ENCODE results near the gene RAB23.

Gene RAB23

GRCh38 chr6:57255451-57256169, 33.5 kb upstream of the RAB23 start:
- no peak overlapping the region for H3K4me3 ChIP-seq (ENCODE audit: low read length)
- TF ChIP-seq CTCF (IDR thresholded peaks at IDR 0.05; ENCODE audit: insufficient read depth, low read depth, low read length, missing control alignments) = no peak
- no peak for DNase-seq (ENCODE audit: low read depth)

DNA sequence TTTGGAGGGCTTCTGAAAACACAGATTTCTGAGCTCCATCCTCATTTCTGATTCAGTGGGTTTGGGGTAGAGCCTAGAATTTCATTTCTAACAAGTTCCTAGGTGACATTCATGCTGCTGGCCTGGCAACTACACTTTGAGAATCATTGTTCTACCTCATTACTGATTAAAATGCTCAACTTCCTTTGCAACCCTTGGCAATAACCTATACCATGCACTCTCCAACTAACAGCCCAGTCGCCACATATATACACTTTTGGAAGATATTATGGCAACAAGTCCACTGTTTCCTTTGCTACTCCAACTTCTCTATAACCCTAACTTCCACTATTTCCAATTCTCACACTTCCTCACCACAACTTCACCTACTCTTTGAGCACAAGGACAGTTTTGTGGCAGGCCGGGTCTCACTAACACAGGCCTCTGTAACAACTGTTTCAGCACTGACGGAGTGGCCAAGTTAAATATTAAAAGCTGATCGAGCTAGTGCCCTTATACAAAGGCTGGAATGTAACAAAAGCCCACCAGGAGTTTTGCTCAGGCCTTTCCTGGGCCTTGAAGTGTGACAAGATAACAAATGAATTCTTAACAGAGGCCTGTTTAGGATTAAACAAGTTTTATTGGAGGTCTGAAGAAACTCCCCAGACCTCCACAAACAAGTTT, 32.1 kb upstream of the RAB23 start:
- DNase-seq (ENCODE audit: low read depth) = no peak
- no peak for TF ChIP-seq CTCF (IDR thresholded peaks at IDR 0.05; ENCODE audit: insufficient read depth, low read depth, low read length, missing control alignments)
- H3K4me3 ChIP-seq (ENCODE audit: low read length) = no peak overlapping the region

DNA sequence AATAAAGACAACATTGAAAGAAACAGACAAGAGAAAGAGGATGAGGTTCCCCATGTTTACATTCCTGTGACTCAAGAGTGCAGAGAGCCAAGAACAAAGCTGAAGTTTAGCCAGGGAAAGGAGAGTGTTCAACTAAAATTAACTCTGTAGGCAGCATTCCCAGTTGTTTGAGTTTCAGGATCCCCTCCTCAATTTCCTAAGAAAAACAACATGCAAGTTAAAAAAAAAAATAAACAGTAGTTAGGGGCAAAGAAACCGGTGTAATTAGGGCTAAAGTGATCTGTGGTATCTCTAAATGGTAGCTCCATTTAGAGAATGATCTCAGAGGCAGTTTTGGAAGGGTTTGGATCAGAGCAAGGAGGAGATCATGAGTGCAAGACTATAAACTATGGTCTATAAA, 30.9 kb upstream of the RAB23 start:
- DNase-seq (ENCODE audit: low read depth) = peak; percentile 16
- H3K4me3 ChIP-seq (ENCODE audit: low read length) = no peak overlapping the region
- TF ChIP-seq CTCF (IDR thresholded peaks at IDR 0.05; ENCODE audit: insufficient read depth, low read depth, low read length, missing control alignments) = no peak

DNA sequence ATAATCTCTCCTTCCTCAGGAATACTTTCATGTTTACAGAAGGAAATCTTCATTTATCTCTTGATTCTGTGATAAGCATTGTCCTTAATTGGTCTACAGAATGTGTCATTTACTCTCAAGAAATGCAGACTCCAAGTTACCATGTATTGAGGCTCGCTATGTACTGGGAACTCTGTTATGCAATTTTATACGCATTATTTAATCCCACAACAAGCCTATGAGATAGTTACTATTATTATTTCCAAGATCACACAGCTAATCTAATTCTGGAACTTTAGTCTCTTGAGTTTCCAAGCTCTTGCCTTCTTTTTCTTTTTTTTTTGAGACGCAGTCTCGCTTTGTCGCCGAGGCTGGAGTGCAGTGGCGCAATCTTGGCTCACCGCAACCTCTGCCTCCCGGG, 30.0 kb upstream of the RAB23 start:
- TF ChIP-seq CTCF (IDR thresholded peaks at IDR 0.05; ENCODE audit: insufficient read depth, low read depth, low read length, missing control alignments) = no peak
- no peak overlapping the region for H3K4me3 ChIP-seq (ENCODE audit: low read length)
- no peak for DNase-seq (ENCODE audit: low read depth)

- no peak overlapping the region for H3K4me3 ChIP-seq (ENCODE audit: low read length)
- DNase-seq (ENCODE audit: low read depth) = no peak
- TF ChIP-seq CTCF (IDR thresholded peaks at IDR 0.05; ENCODE audit: insufficient read depth, low read depth, low read length, missing control alignments) = no peak
Observed at GRCh38 chr6:57250348-57250747, 28.2 kb upstream of the RAB23 start.

DNA sequence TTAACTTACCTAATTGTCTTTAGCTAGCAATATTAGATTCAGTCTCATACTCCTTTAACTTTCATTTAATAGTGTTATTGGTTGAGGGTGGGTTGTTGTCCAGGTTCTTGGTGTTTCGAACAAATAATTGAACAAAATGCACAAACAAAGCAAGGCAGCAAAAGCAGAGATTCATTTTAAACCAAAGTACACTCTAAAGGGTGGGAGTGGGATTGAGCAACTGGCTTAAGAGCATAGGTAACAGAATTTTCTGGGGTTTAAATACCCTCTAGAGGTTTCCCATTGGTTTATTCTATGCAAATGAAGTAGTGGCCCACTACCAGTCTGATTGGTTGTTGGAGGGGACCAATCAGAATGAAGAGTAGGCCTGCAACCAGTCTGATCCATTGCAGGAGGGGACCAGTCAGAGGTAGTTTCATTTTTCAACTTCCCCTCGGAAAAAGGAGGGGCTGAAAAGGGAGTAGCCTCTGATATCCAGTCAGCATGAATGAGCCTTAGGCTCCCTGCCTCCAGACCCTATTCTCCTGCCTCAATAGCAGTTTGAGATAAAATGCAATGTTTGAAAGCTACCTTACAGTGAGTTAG, 26.3 kb upstream of the RAB23 start:
- TF ChIP-seq CTCF (IDR thresholded peaks at IDR 0.05; ENCODE audit: insufficient read depth, low read depth, low read length, missing control alignments) = no peak
- no peak for DNase-seq (ENCODE audit: low read depth)
- H3K4me3 ChIP-seq (ENCODE audit: low read length) = no peak overlapping the region
